Testis (tissue), 2 donors: Measurements from ENCODE around the gene SLC45A1.

Experiments used
- CTCF ChIP-seq, 3 experiments: fragments of 450-650 bp in 2 of 3; fragments of 200-600 bp in 1 of 3; sonication (generic) in 1 of 3; IDR thresholded peaks; one replicate each; pipeline ENCODE4 v1.5.1; 2016 to 2019; ENCODE audit warnings: antibody characterized with exemption in 3 of 3, mild to moderate bottlenecking in 2 of 3, moderate library complexity in 1 of 3
- POLR2A ChIP-seq: fragments of 450-650 bp; IDR thresholded peaks from one replicate; pipeline ENCODE4 v1.6.1; 2017; ENCODE audit warnings: antibody characterized with exemption, mild to moderate bottlenecking, moderate library complexity

GRCh38 chr1:8378981-8379470, 61.1 kb downstream of the SLC45A1 start:
- TF ChIP-seq CTCF (IDR thresholded peaks at IDR 0.05) (no peak), POLR2A (no peak)
